T-helper 1 cell treated with Interleukin-12 subunit alpha and Interleukin-12 subunit beta and Interleukin-4 antibody, amounts not matched to agents 30 μg/mL and 1 μg/mL, for 36 hours (primary cell): ENCODE data around the gene CDK3.

ENCODE experiments used
- H3K27ac Mint-ChIP-seq: one replicate; pipeline ENCODE4 v1.8.0; 2021; ENCODE audit warnings: mild to moderate bottlenecking, mixed read lengths
- H3K27me3 Mint-ChIP-seq: one replicate; pipeline ENCODE4 v1.8.0; 2021; ENCODE audit warnings: low read depth, mixed read lengths
- H3K36me3 Mint-ChIP-seq: one replicate; pipeline ENCODE4 v1.8.0; 2021; ENCODE audit warnings: low read depth, mixed read lengths
- H3K4me1 Mint-ChIP-seq: one replicate; pipeline ENCODE4 v1.8.0; 2021; ENCODE audit warnings: low read depth, mixed read lengths
- H3K4me3 Mint-ChIP-seq: one replicate; pipeline ENCODE4 v1.8.0; 2021; ENCODE audit warnings: mild to moderate bottlenecking, moderate library complexity, mixed read lengths
- H3K9me3 Mint-ChIP-seq: one replicate; pipeline ENCODE4 v1.8.0; 2021; ENCODE audit warnings: mixed read lengths

Gene CDK3

DNA sequence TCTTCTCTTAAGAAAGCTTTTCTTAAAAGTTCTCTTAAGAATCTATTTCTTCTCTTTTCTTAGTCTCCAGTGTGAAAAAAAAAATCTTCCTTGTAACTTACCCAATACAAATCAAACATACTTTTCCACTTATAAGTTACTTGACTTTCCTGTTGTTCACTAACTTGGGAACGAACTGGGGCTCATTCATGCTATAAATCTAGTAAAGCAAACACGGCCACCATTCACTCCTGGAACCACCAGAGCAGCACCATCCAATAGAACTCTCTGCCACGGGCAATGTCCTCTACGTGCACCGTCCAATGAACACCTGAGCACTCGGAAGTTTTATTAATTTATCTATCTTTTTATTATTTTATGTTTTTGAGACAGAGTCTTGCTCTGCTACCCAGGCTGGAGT, 50.9 kb downstream of the CDK3 start:
- H3K4me1 Mint-ChIP-seq = peaks cover 10% of the 10 kb centered on the region
- H3K36me3 Mint-ChIP-seq = peaks cover 49% of the 10 kb centered on the region
- no peaks in the 10 kb centered on the region for H3K27me3 Mint-ChIP-seq
- H3K4me3 Mint-ChIP-seq = no peak overlapping the region
- H3K27ac Mint-ChIP-seq = no peak overlapping the region
- no peaks in the 10 kb centered on the region for H3K9me3 Mint-ChIP-seq

DNA sequence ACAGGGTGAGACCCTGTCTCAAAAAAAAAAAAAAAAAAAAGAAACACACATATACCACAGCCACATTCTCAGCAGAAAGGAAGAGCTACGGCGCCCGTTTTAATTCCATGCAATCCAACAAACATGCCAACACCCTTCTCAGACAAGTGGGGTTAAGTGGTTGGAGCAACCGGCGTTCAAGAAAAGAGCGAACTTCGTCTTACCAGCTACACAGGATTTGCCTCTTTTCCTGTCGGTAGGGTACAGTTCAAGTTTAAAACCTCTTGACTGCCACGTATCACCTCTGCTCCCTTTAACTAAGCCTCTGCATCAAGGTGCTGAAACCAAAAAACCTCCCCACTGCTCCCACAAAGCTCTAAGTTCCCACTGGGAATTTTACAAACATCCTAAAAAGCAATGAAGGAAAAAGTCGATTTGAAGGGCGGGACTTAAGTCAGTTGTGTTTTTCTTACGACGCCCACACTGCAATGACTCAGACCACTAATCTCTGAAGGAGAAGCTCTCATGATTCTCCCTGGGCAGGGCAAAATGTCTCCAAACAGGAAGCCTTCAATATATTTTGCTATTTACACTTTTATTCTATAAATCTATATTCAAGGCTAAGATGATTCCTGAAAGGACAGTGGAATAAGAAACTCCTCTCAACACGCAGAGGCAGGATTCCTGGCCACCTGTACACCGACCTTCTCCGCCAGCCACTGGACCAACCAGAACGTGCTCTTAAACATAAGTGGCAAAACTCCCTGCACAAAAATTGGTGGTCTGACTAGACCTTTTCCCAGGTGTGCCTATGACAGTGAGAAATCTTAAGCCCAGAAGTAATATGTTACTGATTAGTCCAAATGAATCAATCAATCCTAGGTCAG, 52.8 kb downstream of the CDK3 start:
- no peak overlapping the region for H3K27ac Mint-ChIP-seq
- H3K4me3 Mint-ChIP-seq = no peak overlapping the region
- no peaks in the 10 kb centered on the region for H3K27me3 Mint-ChIP-seq
- H3K4me1 Mint-ChIP-seq = peaks cover 10% of the 10 kb centered on the region
- H3K36me3 Mint-ChIP-seq = peaks cover 51% of the 10 kb centered on the region
- H3K9me3 Mint-ChIP-seq = no peaks in the 10 kb centered on the region

DNA sequence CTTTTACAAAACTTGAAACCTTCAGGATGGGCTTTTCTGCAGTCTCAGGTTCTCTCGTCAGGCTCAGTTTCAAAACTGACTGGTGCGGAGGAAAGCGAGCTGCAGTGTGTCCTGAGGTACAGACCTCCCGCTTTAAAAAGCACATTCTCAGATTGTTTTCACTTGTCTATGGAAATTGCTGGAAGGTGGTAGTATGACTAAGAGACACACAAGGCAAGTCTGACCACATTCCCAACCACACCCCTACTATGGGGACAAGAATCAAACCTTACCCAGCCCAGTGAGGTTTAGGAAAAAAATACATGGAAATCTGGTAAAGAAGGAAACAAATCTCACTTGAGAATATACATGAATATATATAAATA, 53.4 kb downstream of the CDK3 start:
- Mint-ChIP-seq H3K36me3 (peaks cover 52% of the 10 kb centered on the region), H3K27me3 (no peaks in the 10 kb centered on the region), H3K9me3 (no peaks in the 10 kb centered on the region)

More for the DNA sequence above, 53.4 kb downstream of the CDK3 start:
- Mint-ChIP-seq H3K27ac (no peak overlapping the region), H3K4me1 (peaks cover 10% of the 10 kb centered on the region), H3K4me3 (no peak overlapping the region)
